HCT116 (cell line): ENCODE measurements around the gene PRR5L. TPM values are rescaled to one million over a fixed set of nuclear protein-coding genes. Genes with fewer than 3 reads are reported as not detected.

Experiments
- ATAC-seq: fragments of 200-7000 bp; cut with Tn5 transposase; 2 replicates; pipeline ENCODE4 v1.9.1; 2020; ENCODE audit warnings: mild to moderate bottlenecking, moderate library complexity
- BruUV-seq: library from RNA; stranded (reverse); fragments of 400-500 nt; replicated peaks from 2 replicates; lab custom pipeline; 2021; lab: Mats Ljungman, UMichigan
- CTCF ChIA-PET: fragments of 300-600 bp; sonication (Branson Sonifier 250); formaldehyde crosslinking; loops from one replicate; lab custom pipeline; 2021; ENCODE audit warnings: antibody characterized with exemption; lab: Charles Lee
- POLR2A ChIA-PET: fragments of 300-600, 350-600 bp; sonication (Branson Sonifier 250); formaldehyde crosslinking; loops from one replicate; lab custom pipeline; 2021; ENCODE audit warnings: antibody characterized with exemption; lab: Charles Lee
- RAD21 ChIA-PET, 2 experiments: fragments of 300-600 bp; sonication (Branson Sonifier 250); formaldehyde crosslinking; loops; one replicate each; lab custom pipeline; 2023; ENCODE audit warnings: low total read pairs in 2 of 2; ENCODE audit not compliant: uncharacterized antibody in 2 of 2, unreplicated experiment in 2 of 2, low non-redundant PET in 1 of 2; lab: Charles Lee
- DNase-seq: peaks from one replicate; pipeline ENCODE4 v3.0.0-alpha.2; 2010; ENCODE audit warnings: low read depth, low spot score
- H2AFZ ChIP-seq: fragments of 200-600 bp; shearing (Covaris generic), sonication (generic); 2 replicates; pipeline ENCODE4 v1.6.1; 2017; ENCODE audit warnings: low read depth, mixed run types, mixed read lengths, antibody characterized with exemption, low read length; ENCODE audit not compliant: poor library complexity, severe bottlenecking
- H3K27ac ChIP-seq: 2 replicates; pipeline ENCODE4 v1.5.1; 2012; ENCODE audit warnings: low read depth, low read length
- H3K27me3 ChIP-seq: fragments of 200-600 bp; sonication (generic); 2 replicates; pipeline ENCODE4 v1.6.1; 2016; ENCODE audit warnings: mixed run types, low read length, mixed read lengths; ENCODE audit not compliant: insufficient read depth
- H3K36me3 ChIP-seq, 2 experiments: fragments of 200-500 bp in 1 of 2; fragments of 200-600 bp in 1 of 2; sonication (Bioruptor generic) in 1 of 2; sonication (generic) in 1 of 2; 2 replicates each; pipeline versions ENCODE4 v1.5.1 to v1.6.1; 2014 to 2016; ENCODE audit warnings: low read length in 2 of 2, inconsistent platforms in 1 of 2, mixed read lengths in 1 of 2, mixed run types in 1 of 2; ENCODE audit not compliant: insufficient read depth in 2 of 2, control insufficient read depth in 1 of 2
- H3K4me1 ChIP-seq, 2 experiments: fragments of 200-600 bp in 1 of 2; sonication (generic) in 1 of 2; 2 replicates each; pipeline versions ENCODE4 v1.5.1 to v1.6.1; 2012 to 2017; ENCODE audit warnings: low read length in 2 of 2, inconsistent platforms in 1 of 2, mild to moderate bottlenecking in 1 of 2, mixed read lengths in 1 of 2, mixed run types in 1 of 2, moderate library complexity in 1 of 2; ENCODE audit not compliant: insufficient read depth in 2 of 2, control insufficient read depth in 1 of 2
- H3K4me2 ChIP-seq: fragments of 200-600 bp; sonication (generic); 2 replicates; pipeline ENCODE4 v1.6.1; 2017; ENCODE audit warnings: mixed run types, low read length, mixed read lengths
- H3K4me3 ChIP-seq, 2 experiments: fragments of 200-600 bp in 1 of 2; sonication (generic) in 1 of 2; replicated peaks in 1 of 2; 2 replicates each; pipeline ENCODE4 v1.5.1; 2011 to 2016; ENCODE audit warnings: low read length in 2 of 2, control low read depth in 1 of 2, low read depth in 1 of 2, mild to moderate bottlenecking in 1 of 2, mixed read lengths in 1 of 2, mixed run types in 1 of 2
- H3K79me2 ChIP-seq: fragments of 200-600 bp; sonication (generic); 2 replicates; pipeline ENCODE4 v1.6.1; 2017; ENCODE audit warnings: mild to moderate bottlenecking, mixed run types, low read length, moderate library complexity, mixed read lengths; ENCODE audit not compliant: insufficient read depth
- H3K9ac ChIP-seq: fragments of 200-600 bp; sonication (generic); 2 replicates; pipeline ENCODE4 v1.6.1; 2016; ENCODE audit warnings: low read length, mixed read lengths
- H3K9me2 ChIP-seq: fragments of 200-600 bp; sonication (generic), shearing (Covaris generic); 2 replicates; pipeline ENCODE4 v1.6.1; 2017; ENCODE audit warnings: mixed run types, mild to moderate bottlenecking, moderate library complexity; ENCODE audit not compliant: insufficient read depth
- H3K9me3 ChIP-seq, 2 experiments: fragments of 200-500 bp in 1 of 2; fragments of 200-600 bp in 1 of 2; sonication (Bioruptor generic) in 1 of 2; sonication (generic) in 1 of 2; 2 replicates each; pipeline ENCODE4 v1.6.1; 2014 to 2017; ENCODE audit warnings: low read length in 2 of 2, mixed read lengths in 2 of 2, inconsistent platforms in 1 of 2, low read depth in 1 of 2, mild to moderate bottlenecking in 1 of 2, mixed run types in 1 of 2, moderate library complexity in 1 of 2; ENCODE audit not compliant: control insufficient read depth in 1 of 2, insufficient read depth in 1 of 2
- H4K20me1 ChIP-seq: fragments of 200-600 bp; sonication (generic), shearing (Covaris generic); 2 replicates; pipeline ENCODE4 v1.6.1; 2017; ENCODE audit warnings: mixed run types, mild to moderate bottlenecking, moderate library complexity; ENCODE audit not compliant: insufficient read depth
- ATF3 ChIP-seq: IDR thresholded peaks from 2 replicates; pipeline ENCODE4 v1.6.1; 2012
- CBX3 ChIP-seq: IDR thresholded peaks from 2 replicates; pipeline ENCODE4 v1.6.1; 2012; ENCODE audit warnings: low read depth
- CEBPB ChIP-seq: IDR thresholded peaks from 2 replicates; pipeline ENCODE4 v1.6.1; 2012; ENCODE audit warnings: low read depth
- CTCF ChIP-seq, 3 experiments: fragments of 200-600 bp in 1 of 3; sonication (generic) in 1 of 3; IDR thresholded peaks in 2 of 3; conservative IDR thresholded peaks in 1 of 3; 2 replicates each; pipeline ENCODE4 v1.5.1; 2012 to 2017; ENCODE audit warnings: low read depth in 2 of 3, low read length in 2 of 3, antibody characterized with exemption in 1 of 3, borderline replicate concordance in 1 of 3, control low read depth in 1 of 3, mild to moderate bottlenecking in 1 of 3, mixed read lengths in 1 of 3, mixed run types in 1 of 3, moderate library complexity in 1 of 3; ENCODE audit not compliant: insufficient read depth in 1 of 3
- ELF1 ChIP-seq: IDR thresholded peaks from 2 replicates; pipeline ENCODE4 v1.6.1; 2012; ENCODE audit warnings: low read depth, borderline replicate concordance
- EZH2 ChIP-seq: fragments of 200-600 bp; sonication (generic); IDR thresholded peaks from 2 replicates; pipeline ENCODE4 v1.6.1; 2017; ENCODE audit warnings: antibody characterized with exemption, mixed run types
- EZH2phosphoT487 ChIP-seq: fragments of 200-600 bp; IDR thresholded peaks from 2 replicates; pipeline ENCODE4 v1.6.1; 2018; ENCODE audit warnings: antibody characterized with exemption, borderline replicate concordance
- FOSL1 ChIP-seq: IDR thresholded peaks from 2 replicates; pipeline ENCODE4 v1.6.1; 2012; ENCODE audit warnings: low read depth
- JUND ChIP-seq: IDR thresholded peaks from 2 replicates; pipeline ENCODE4 v1.6.1; 2012
- POLR2A ChIP-seq: IDR thresholded peaks from 2 replicates; pipeline ENCODE4 v1.7.0; 2011; ENCODE audit warnings: borderline replicate concordance; ENCODE audit not compliant: insufficient read depth, insufficient read length; ENCODE audit errors: extremely low read depth
- POLR2AphosphoS5 ChIP-seq: IDR thresholded peaks from 2 replicates; pipeline ENCODE4 v1.6.1; 2011; ENCODE audit warnings: mild to moderate bottlenecking, low read depth, low read length, moderate library complexity
- RAD21 ChIP-seq: IDR thresholded peaks from 2 replicates; pipeline ENCODE4 v1.6.1; 2012; ENCODE audit warnings: low read depth, mild to moderate bottlenecking
- SIN3A ChIP-seq: IDR thresholded peaks from 2 replicates; pipeline ENCODE4 v1.6.1; 2012; ENCODE audit warnings: low read depth
- SRF ChIP-seq: IDR thresholded peaks from 2 replicates; pipeline ENCODE4 v1.6.1; 2012; ENCODE audit warnings: low read depth
- TCF7L2 ChIP-seq: IDR thresholded peaks from 2 replicates; pipeline ENCODE4 v1.7.0; 2011; ENCODE audit warnings: borderline replicate concordance, inconsistent platforms; ENCODE audit not compliant: insufficient read depth, insufficient read length; ENCODE audit errors: extremely low read depth
- YY1 ChIP-seq: IDR thresholded peaks from 2 replicates; pipeline ENCODE4 v1.6.1; 2011; ENCODE audit warnings: low read length, low read depth, moderate library complexity, mild to moderate bottlenecking; ENCODE audit not compliant: insufficient replicate concordance; ENCODE audit errors: extremely low read depth
- ZBTB33 ChIP-seq: IDR thresholded peaks from 2 replicates; pipeline ENCODE4 v1.6.1; 2011; ENCODE audit warnings: mild to moderate bottlenecking, low read length, moderate library complexity; ENCODE audit not compliant: insufficient replicate concordance; ENCODE audit errors: extremely low read depth
- ZNF274 ChIP-seq: fragments of 200-500 bp; sonication (Bioruptor generic); IDR thresholded peaks from 2 replicates; pipeline ENCODE4 v1.6.1; 2014; ENCODE audit warnings: mild to moderate bottlenecking, low read depth, low read length, inconsistent platforms
- intact Hi-C: fragments of 100-400 bp; cut with micrococcal nuclease; formaldehyde crosslinking; loops from 2 replicates; pipeline ENCODE4 v1.10.0; 2022
- total RNA-seq: library from RNA; stranded (reverse); gene quantifications from one replicate; pipeline ENCODE4 v1.2.1, GENCODE V29; 2021; ENCODE audit not compliant: unreplicated experiment
- TF ChIP-seq, protein P1 (sequence below): IDR thresholded peaks from 2 replicates; pipeline ENCODE4 v1.6.1; 2012; ENCODE audit warnings: low read depth

Gene PRR5L
- total RNA-seq, 1 experiment from 2014 or later = 0.47 TPM

GRCh38 chr11:36345084-36345511 lies 49.0 kb downstream of the PRR5L start:
- Histone ChIP-seq H3K36me3 (no peaks in the 10 kb centered on the region), H3K9ac (no peak overlapping the region), H4K20me1 (no peaks in the 10 kb centered on the region), H2AFZ (no peak overlapping the region), H3K4me2 (no peak overlapping the region), H3K79me2 (no peaks in the 10 kb centered on the region), H3K4me3 (no peak overlapping the region), H3K27me3 (peaks cover 31% of the 10 kb centered on the region), H3K9me3 (no peaks in the 10 kb centered on the region), H3K27ac (no peak overlapping the region), H3K4me1 (no peaks in the 10 kb centered on the region), H3K9me2 (no peaks in the 10 kb centered on the region)
- RAD21 ChIA-PET = no interaction called here
- POLR2A ChIA-PET = no interaction called here
- no TSS peak for BruUV-seq
- TF ChIP-seq SIN3A = no peak
- TF ChIP-seq ZNF274 = no peak
- TF ChIP-seq POLR2AphosphoS5 = no peak
- no peak for TF ChIP-seq EZH2phosphoT487
- TF ChIP-seq POLR2A = no peak
- TF ChIP-seq, protein P1, sequence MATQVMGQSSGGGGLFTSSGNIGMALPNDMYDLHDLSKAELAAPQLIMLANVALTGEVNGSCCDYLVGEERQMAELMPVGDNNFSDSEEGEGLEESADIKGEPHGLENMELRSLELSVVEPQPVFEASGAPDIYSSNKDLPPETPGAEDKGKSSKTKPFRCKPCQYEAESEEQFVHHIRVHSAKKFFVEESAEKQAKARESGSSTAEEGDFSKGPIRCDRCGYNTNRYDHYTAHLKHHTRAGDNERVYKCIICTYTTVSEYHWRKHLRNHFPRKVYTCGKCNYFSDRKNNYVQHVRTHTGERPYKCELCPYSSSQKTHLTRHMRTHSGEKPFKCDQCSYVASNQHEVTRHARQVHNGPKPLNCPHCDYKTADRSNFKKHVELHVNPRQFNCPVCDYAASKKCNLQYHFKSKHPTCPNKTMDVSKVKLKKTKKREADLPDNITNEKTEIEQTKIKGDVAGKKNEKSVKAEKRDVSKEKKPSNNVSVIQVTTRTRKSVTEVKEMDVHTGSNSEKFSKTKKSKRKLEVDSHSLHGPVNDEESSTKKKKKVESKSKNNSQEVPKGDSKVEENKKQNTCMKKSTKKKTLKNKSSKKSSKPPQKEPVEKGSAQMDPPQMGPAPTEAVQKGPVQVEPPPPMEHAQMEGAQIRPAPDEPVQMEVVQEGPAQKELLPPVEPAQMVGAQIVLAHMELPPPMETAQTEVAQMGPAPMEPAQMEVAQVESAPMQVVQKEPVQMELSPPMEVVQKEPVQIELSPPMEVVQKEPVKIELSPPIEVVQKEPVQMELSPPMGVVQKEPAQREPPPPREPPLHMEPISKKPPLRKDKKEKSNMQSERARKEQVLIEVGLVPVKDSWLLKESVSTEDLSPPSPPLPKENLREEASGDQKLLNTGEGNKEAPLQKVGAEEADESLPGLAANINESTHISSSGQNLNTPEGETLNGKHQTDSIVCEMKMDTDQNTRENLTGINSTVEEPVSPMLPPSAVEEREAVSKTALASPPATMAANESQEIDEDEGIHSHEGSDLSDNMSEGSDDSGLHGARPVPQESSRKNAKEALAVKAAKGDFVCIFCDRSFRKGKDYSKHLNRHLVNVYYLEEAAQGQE = no peak
- no peak for TF ChIP-seq JUND
- no peak for TF ChIP-seq FOSL1
- TF ChIP-seq CTCF (IDR thresholded peaks at IDR 0.05 in 2 of 3, conservative IDR thresholded peaks at IDR 0.05 in 1 of 3; ENCODE audit: borderline replicate concordance in 1 of 3, insufficient read depth in 1 of 3, low read depth in 2 of 3, low read length in 2 of 3) = no peak
- no peak for TF ChIP-seq ELF1
- TF ChIP-seq CBX3 = no peak
- TF ChIP-seq CEBPB = no peak
- no peak for TF ChIP-seq SRF
- TF ChIP-seq ATF3 = no peak
- TF ChIP-seq ZBTB33 = no peak
- no peak for TF ChIP-seq YY1
- no peak for TF ChIP-seq TCF7L2
- no peak for TF ChIP-seq EZH2
- TF ChIP-seq RAD21 = no peak
- DNase-seq = no peak
- CTCF ChIA-PET = no interaction called here
- no peak for ATAC-seq
- intact Hi-C loops = no loop called here
